SK-N-SH treated with all-trans-retinoic acid at 6 μM for 48 hours (cell line): ENCODE results near the gene MFAP4.

Experiments used
- SNAI2 ChIP-seq: fragments of 250-450 bp; sonication (Bioruptor Pico); IDR thresholded peaks from 2 replicates; pipeline ENCODE4 v1.5.0; 2020; ENCODE audit warnings: mild to moderate bottlenecking, moderate library complexity
- ZNF565 ChIP-seq: fragments of 450-650 bp; formaldehyde crosslinking; conservative IDR thresholded peaks from 2 replicates; pipeline ENCODE4 v1.5.0; 2020; ENCODE audit warnings: low read depth, mild to moderate bottlenecking, moderate library complexity

GRCh38 chr17:19401321-19402010, 14.5 kb upstream of the MFAP4 start:
- TF ChIP-seq ZNF565 (CRISPR knock-in tag) (no peak), SNAI2 (CRISPR knock-in tag) (no peak)
